Measurements from ENCODE around the gene PATE3.

Gene PATE3, protein sequence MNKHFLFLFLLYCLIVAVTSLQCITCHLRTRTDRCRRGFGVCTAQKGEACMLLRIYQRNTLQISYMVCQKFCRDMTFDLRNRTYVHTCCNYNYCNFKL

GRCh38 chr11:125787827-125788226 is at the start of gene PATE3:
TSS of gene PATE3 (plus strand) at chr11:125788127. CDS start at chr11:125788152, 25 bp downstream.
- DNase-seq (ENCODE audit: low read depth) = no peak

DNA sequence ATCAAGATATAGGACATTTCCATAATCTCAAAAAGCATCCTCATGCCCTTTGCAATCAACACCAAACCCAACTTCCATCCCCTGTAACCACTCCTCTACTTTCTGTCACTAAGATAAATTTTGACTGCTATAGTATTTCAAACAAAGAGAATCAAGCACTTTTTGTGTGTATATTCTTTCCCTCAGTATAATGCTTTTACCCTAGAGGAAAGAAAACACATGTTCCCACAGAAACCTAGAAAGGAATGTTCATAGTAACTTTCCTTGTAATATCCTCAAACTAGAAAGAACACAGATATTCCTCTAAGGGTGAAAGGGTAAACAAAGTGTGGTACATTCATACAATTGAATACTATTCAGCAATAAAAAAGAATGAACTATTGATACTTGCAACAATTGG is 47.3 kb upstream of the PATE3 start:
- DNase-seq (ENCODE audit: low read depth) = no peak

- DNase-seq (ENCODE audit: low read depth) = no peak
These were observed 44.2 kb upstream of the PATE3 start for GRCh38 chr11:125743681-125744080.

DNA sequence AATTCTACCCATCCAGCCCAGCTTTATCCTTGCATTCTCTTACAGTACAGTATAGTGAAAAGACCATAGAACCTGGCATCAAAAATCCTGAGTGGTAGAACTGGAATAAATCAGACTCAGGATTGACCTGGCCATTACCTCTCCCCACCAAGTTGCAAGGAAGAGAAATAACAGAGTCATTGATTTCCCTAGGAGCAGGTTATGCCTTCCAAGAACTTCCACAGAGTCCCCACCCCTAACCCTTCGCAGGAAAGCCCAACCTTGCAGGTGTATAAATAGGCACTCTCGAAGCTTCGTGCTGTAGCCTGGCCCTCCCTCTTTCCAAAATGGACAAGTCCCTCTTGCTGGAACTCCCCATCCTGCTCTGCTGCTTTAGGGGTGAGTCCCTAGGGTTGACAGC is 41.9 kb upstream of the PATE3 start, which contains the start of gene PATE1:
PATE1 (plus strand) TSS at position 301 of the 400 bp plus-strand sequence; CDS start at position 327, 26 bp downstream.
- DNase-seq (ENCODE audit: low read depth) = no peak

- DNase-seq (ENCODE audit: low read depth) = no peak
These were observed 37.3 kb upstream of the PATE3 start for GRCh38 chr11:125750629-125751028.

- no peak for DNase-seq (ENCODE audit: low read depth)
These were observed 31.9 kb upstream of the PATE3 start for GRCh38 chr11:125756050-125756449.

GRCh38 chr11:125762445-125762844 is 25.5 kb upstream of the PATE3 start:
- no peak for DNase-seq (ENCODE audit: low read depth)

GRCh38 chr11:125763483-125763882 is 24.4 kb upstream of the PATE3 start:
- DNase-seq (ENCODE audit: low read depth) = no peak

- DNase-seq (ENCODE audit: low read depth) = no peak
These were observed 21.7 kb upstream of the PATE3 start for GRCh38 chr11:125766251-125766650.

DNA sequence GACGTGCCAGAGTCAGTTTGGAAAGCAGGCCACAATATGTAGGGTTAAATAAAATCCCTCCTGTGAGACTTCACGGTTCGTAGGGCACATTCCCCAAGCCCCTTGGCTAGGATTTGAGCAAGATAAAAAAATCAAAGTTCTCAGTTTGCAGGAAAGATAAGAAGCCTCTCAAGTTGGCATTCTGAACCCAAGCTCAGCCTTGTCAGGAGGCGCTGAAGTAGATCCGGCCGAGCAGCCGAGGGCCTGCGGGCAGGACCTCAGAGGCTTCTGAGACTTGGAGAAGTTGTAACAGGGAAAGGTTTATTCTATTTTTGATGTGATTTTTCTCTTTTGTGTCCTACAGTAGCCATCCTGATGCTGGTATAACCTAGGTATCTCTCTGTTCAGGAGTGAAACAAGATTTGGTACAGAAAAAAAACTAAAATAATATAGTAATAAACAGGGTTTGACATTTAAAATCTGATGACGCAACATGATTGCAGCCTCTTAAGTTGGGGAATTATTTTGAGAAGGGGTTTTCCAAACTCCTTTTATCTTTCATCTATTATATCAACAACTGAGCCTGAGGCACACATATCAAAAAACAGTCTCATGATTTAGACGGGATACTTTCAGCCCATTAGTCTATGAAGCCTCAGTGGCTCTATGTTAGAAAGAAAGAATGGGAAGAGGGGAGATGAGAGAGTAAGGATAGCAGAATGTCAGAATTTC is 19.4 kb upstream of the PATE3 start:
- DNase-seq (ENCODE audit: low read depth) = no peak

GRCh38 chr11:125770583-125770982 is 17.3 kb upstream of the PATE3 start:
- DNase-seq (ENCODE audit: low read depth) = no peak

DNA sequence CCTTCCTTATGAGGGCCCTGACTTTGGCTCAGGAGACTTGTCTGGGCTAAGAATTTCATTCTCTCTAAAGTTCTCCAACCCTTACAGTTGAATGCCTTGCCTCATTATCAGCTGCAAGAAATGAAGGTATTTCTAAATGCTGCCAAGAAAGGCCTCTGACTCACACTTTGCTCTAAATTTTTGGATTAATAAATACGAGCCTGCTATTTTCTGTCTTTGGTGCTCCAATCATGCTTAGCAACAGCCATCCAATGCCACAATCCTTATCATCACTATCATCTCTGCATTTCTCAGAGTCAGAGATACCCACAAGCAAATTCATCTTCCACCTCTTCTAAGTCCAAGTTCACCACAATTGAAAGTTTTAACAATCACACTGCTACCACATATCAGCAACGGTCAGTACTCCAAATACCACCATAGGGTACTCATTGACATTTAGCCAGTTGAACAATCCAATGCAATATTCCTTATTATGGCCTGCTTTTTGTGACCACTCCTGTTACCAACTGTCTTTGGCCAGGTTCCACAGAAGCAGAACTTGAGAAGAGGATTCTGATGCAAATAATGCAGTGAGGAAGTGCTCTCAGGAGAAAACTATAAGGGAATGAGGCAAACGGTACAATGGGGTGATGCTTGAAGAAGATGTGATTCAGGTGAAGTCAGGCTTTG is 15.0 kb upstream of the PATE3 start:
- peak; percentile 6 for DNase-seq (ENCODE audit: low read depth)

GRCh38 chr11:125773516-125773915 is 14.4 kb upstream of the PATE3 start:
- no peak for DNase-seq (ENCODE audit: low read depth)

DNA sequence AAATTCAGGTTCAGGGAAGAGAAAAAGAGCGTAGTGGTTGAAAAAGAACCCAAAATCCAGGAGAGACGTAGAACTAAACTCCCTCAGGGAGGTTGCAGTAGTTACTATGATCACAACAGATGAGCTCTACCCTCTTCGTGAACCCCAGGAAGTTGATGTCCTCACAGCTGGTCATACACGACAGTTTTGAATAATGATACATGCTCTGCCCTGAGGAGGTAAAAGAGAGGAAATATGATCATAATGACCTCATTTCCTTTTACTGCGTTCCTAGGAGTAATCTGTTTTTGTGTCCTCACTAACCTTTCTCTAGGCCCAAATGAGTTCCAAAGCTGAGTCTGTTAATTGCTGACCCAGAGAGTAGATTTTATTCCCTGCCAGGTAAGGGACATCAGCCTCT is 10.6 kb upstream of the PATE3 start:
- DNase-seq (ENCODE audit: low read depth) = no peak

DNA sequence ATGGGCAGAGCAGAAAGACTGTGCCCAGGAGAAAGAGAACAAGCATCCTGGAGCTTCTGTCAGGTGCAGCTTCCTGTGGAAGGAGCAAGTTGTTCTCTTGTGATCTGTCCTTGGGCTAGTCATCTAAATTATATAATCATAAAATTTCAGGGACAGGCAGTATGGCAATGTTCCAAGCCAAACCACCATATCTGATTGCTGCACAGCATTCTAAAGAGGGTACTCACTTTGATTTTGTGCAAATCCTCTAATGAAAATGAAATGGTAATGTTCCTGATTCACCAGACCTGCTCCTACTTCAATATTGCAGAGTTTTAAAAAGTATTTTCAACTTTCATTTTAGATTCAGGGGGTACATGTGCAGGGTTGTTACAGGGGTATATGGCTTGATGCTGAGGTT is 9.2 kb upstream of the PATE3 start, which contains the start of gene PATE2:
PATE2 (minus strand) TSS at position 101 of the 400 bp plus-strand sequence; CDS start at position 46, 55 bp downstream.
- no peak for DNase-seq (ENCODE audit: low read depth)

GRCh38 chr11:125784678-125785077 is 3.2 kb upstream of the PATE3 start:
- DNase-seq (ENCODE audit: low read depth) = no peak

DNA sequence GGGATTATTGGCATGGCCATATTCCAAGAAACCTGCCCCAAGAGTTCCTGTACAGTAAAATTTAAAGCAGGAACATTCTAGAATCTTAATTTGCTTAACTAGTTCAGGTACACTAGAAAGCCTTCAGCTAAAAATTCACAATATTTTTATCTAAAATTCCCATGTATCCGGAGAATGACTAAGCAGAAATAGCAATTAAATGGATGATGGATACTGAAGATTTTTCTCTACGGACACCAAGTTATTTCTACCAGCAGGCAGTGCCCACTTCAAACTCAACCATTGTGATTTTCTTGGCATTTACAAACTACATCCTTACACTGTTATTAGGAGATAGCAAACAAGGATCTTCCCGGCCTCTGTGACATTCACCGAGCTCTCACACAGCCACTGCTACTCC is 2.9 kb downstream of the PATE3 start:
- DNase-seq (ENCODE audit: low read depth) = no peak

DNA sequence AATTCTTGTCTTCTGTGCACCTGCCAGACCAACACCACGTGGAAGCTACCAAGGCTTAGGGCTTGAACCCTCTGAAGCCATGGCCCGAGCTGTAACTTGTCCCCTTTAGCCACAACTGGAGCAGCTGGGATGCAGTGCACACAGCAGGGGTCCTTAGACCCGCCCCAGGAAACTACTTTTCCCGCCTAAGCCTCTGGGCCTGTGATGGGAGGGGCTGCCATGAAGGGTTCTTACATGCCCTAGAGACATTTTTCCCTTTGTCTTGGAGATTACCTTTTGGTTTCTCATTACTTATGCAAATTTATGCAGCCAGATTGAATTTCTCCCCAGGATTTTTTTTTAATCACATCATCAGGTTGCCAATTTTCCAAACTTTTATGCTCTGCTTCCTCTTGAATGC is 9.7 kb downstream of the PATE3 start:
- no peak for DNase-seq (ENCODE audit: low read depth)

DNA sequence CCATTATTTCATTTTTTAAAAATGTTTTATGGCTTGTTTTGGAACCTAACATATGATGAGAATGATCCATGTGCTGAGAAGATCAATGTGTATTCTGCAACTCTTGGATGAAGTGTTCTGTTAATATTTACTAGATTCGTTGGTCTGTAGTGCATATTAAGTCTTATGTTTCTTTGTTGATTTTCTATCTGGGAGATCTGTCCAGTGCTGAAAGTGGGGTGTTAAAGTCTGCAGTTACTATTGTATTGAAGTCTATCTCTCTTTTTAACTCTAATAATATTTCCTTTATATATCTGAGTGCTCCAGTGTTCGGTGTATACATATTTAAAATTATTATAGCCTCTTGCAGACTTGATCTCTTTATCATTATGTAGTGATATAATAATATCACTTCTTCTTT is 11.9 kb downstream of the PATE3 start:
- no peak for DNase-seq (ENCODE audit: low read depth)

GRCh38 chr11:125802387-125802786 is 14.5 kb downstream of the PATE3 start:
- DNase-seq (ENCODE audit: low read depth) = no peak

DNA sequence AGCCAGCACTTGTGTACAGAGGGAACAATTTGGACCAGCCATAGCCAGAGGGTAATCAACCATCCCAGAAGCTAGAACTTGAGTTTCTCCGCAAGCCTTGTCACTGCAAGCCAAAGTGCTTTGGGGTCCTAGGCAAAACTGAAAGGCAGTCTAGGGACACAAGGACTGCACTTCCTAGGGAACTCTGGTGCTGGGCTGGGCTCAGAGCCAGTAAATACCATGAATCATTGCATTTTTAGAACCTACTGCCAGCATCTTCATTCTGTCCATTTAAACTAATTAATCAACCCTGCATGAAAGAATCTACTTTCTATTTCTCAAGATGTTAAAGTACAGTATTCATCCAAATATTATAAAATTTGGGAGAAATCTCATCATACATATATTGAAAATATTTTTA is 20.0 kb downstream of the PATE3 start:
- DNase-seq (ENCODE audit: low read depth) = no peak

DNA sequence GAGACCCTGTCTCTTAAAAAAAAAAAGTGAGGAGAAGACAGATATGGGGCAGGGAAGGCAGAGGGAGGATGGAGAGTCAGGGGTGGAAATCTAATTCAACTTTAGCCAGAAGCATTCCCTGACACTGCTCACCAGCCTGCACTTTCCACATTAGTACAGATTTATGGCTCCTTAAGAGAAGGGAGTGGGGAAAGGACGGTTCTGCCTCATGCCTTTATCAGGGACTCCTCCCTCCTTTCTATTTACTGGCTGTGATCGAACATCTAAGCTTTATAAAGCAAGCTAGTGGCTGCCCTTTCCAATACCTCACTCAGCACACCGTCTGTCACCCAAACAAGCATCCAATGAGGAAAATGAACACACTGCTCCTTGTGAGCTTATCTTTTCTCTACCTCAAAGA is 45.1 kb downstream of the PATE3 start, which contains the start of gene PATE4:
PATE4 (plus strand) TSS at position 301 of the 400 bp plus-strand sequence; CDS start at position 345, 44 bp downstream.
- DNase-seq (ENCODE audit: low read depth) = no peak

GRCh38 chr11:125835748-125836147 is 47.8 kb downstream of the PATE3 start:
- DNase-seq (ENCODE audit: low read depth) = no peak
